HFF-Myc (cell line): ENCODE results near the gene LENG1.

Experiments
- DNase-seq: peaks from one replicate; pipeline ENCODE4 v3.0.0-alpha.2; 2011; ENCODE audit warnings: low read depth; ENCODE audit errors: extremely low read depth
- H3K4me3 ChIP-seq: replicated peaks from 2 replicates; pipeline ENCODE4 v1.5.1; 2011; ENCODE audit warnings: low read depth, mild to moderate bottlenecking, control low read depth, low read length
- TF ChIP-seq, protein P1 (sequence below): IDR thresholded peaks from 2 replicates; pipeline ENCODE4 v1.5.1; 2012; ENCODE audit warnings: mild to moderate bottlenecking, low read depth, low read length, control low read depth; ENCODE audit errors: missing control alignments

LENG1 gene

DNA sequence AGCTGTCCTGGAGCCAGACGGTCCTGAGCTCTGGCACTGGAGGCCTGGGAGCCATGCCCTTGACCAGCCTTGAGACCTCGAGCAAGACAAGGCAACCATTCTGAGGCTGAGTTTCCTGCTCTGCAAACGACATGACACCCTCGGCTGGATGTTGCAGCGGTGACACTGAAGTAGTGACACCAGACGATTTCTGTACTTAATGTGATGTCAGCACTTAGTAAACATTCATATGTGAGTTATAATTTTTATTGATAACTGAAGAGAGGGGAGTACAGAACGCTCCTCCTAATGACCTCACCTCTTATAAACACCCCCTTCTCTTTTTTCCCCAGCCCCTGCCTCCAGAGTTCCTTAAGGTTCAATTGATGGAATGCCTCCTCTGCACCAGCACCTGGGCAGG lies 51.0 kb downstream of the LENG1 start:
- H3K4me3 ChIP-seq, result no peak overlapping the region
- TF ChIP-seq, protein P1, sequence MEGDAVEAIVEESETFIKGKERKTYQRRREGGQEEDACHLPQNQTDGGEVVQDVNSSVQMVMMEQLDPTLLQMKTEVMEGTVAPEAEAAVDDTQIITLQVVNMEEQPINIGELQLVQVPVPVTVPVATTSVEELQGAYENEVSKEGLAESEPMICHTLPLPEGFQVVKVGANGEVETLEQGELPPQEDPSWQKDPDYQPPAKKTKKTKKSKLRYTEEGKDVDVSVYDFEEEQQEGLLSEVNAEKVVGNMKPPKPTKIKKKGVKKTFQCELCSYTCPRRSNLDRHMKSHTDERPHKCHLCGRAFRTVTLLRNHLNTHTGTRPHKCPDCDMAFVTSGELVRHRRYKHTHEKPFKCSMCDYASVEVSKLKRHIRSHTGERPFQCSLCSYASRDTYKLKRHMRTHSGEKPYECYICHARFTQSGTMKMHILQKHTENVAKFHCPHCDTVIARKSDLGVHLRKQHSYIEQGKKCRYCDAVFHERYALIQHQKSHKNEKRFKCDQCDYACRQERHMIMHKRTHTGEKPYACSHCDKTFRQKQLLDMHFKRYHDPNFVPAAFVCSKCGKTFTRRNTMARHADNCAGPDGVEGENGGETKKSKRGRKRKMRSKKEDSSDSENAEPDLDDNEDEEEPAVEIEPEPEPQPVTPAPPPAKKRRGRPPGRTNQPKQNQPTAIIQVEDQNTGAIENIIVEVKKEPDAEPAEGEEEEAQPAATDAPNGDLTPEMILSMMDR, result no peak
- no peak for DNase-seq

DNA sequence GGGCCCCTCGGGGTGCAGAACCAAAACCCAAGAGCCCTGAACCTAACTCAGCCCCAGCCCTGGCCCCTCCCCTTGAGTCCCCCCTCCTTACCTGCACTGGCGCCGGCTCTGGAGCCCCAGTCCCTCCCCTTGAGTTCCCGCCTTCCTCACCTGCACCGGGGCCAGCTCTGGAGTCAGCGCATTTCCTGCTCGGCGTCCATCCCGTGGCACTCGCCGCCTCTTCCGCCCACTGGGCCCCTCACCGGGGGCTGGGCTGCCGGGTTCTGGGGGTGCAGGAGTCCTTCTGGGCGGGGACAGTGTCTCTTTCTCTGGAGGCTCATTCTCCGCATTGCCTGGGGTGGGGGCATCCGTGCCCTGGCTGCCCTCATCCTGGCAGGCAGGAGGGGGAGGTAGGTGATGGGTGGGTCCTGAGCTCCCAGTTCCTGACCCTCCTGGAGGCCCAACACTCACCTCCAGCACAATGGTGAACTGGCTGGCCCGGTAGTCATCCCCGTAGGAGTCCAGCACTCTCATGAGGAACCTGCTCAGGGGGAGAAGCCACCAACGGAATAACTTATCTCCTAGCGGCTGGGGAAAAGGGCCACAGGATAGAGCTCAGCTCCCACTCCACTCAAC lies 51.5 kb downstream of the LENG1 start:
- DNase-seq, result no peak
- TF ChIP-seq, protein P1, result no peak
- no peak overlapping the region for H3K4me3 ChIP-seq

DNA sequence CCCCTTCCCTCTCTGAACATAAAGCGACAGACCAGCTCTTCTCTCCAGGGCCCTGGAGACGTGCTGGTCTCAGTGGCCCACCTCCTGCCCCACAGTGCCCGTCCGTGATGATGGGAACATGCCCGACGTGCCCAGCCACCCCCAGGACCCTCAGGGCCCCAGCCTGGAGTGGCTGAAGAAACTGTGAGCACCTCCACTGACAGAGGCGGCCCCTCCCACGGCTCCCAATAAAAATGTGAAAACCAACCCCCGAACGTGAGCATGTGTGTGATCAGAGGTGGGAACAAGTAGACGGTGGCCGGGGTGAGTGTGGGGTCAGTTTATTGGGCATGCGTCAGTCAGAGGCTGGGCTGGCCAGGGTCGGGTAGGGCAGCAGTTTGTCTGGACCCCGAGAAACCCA lies 52.8 kb downstream of the LENG1 start:
- H3K4me3 ChIP-seq, result no peak overlapping the region
- TF ChIP-seq, protein P1, result no peak
- no peak for DNase-seq

DNA sequence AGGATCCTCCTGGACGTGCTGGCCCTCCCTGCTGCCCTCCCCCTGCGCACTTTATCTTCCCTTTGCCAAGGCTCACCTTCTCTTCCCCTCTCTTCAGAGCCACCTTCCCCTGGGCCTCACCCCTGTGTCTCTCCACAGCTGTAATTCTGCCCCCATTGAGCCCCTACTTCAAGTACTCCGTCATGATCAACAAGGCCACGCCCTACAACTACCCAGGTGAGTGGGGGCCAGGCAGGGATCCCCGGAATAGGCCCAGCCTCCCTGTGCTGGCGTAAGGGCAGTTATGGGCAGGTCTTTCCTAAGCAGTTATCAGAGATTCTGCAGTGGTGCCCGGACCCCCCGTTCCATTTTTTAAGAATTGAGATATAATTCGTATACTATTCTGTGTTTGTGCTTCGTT lies 53.7 kb downstream of the LENG1 start:
- no peak for DNase-seq
- TF ChIP-seq, protein P1, result no peak
- no peak overlapping the region for H3K4me3 ChIP-seq
